ENCODE results near the gene TBC1D22B.

The TBC1D22B gene

DNA sequence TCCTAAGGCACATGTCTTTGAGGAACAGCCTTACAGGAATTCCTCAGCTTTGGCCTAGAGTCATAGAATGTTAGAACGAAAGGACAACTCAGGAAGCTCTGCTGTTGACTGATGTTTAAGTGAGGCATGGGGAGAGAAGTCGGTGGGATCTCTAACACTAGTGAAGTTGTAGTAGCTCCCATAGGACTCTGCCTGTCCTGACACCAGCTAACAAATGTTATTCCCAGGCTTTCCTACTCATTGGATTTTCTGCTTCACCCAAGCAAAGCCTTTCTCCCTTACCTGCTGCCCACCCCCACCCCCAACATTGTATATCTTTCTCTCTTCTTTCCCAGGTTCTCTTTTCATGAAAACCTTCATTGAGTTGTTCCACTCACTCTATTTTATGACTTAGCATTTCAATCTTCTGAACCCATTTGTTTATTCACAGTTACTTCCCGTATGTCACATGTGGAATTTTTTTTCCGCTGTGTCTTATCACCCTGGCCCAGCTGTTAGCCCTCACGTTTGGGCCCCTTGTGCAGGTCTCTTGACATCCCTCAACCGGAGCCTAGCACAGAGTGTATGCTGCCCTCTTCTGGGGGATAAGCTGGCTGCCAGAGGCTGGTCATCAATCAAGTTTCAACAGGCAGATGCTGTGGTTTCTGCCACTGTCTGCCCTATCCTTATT is 57.0 kb downstream of the TBC1D22B start:
- Histone ChIP-seq H4K20me1 (ENCODE audit: insufficient read depth, low read length, poor library complexity, severe bottlenecking) (no peaks in the 10 kb centered on the region), H3K9ac (ENCODE audit: low read depth, low read length, poor library complexity, severe bottlenecking) (no peak overlapping the region), H2AFZ (ENCODE audit: low read length) (no peak overlapping the region), H3K36me3 (ENCODE audit: insufficient read depth, low read length) (peaks cover 69% of the 10 kb centered on the region; the same call in 1 of the 2 replicates), H3K9me3 (ENCODE audit: insufficient read depth, low read depth, low read length) (no peaks in the 10 kb centered on the region), H3K4me1 (ENCODE audit: insufficient read depth, low read length, poor library complexity, severe bottlenecking) (peaks cover 5% of the 10 kb centered on the region), H3F3A (ENCODE audit: low read depth) (no peaks in the 10 kb centered on the region), H3K79me2 (ENCODE audit: insufficient read depth, low read length) (no peaks in the 10 kb centered on the region), H3K27me3 (ENCODE audit: insufficient read depth, low read length, poor library complexity, severe bottlenecking) (no peaks in the 10 kb centered on the region), H3K9me2 (replicated peaks; ENCODE audit: low read depth, low read length) (no peaks in the 10 kb centered on the region), H3K4me3 (ENCODE audit: low read length, poor library complexity, severe bottlenecking) (no peak overlapping the region), H3K4me2 (ENCODE audit: low read depth, low read length, poor library complexity, severe bottlenecking) (no peak overlapping the region)
- TF ChIP-seq CTCF (conservative IDR thresholded peaks at IDR 0.05; ENCODE audit: low read length), result peak; percentile 85
- no peak for TF ChIP-seq EZH2phosphoT487 (IDR thresholded peaks at IDR 0.05; ENCODE audit: borderline replicate concordance)

GRCh38 chr6:37315157-37315515 is 57.6 kb downstream of the TBC1D22B start:
- Histone ChIP-seq H3K4me2 (ENCODE audit: low read depth, low read length, poor library complexity, severe bottlenecking) (no peak overlapping the region), H2AFZ (ENCODE audit: low read length) (no peak overlapping the region), H3F3A (ENCODE audit: low read depth) (no peaks in the 10 kb centered on the region), H3K79me2 (ENCODE audit: insufficient read depth, low read length) (no peaks in the 10 kb centered on the region), H3K9me3 (ENCODE audit: insufficient read depth, low read depth, low read length) (no peaks in the 10 kb centered on the region), H3K27me3 (ENCODE audit: insufficient read depth, low read length, poor library complexity, severe bottlenecking) (no peaks in the 10 kb centered on the region), H3K9ac (ENCODE audit: low read depth, low read length, poor library complexity, severe bottlenecking) (no peak overlapping the region), H3K4me1 (ENCODE audit: insufficient read depth, low read length, poor library complexity, severe bottlenecking) (peaks cover 5% of the 10 kb centered on the region), H3K36me3 (ENCODE audit: insufficient read depth, low read length) (peaks cover 74% of the 10 kb centered on the region; the same call in 1 of the 2 replicates), H3K9me2 (replicated peaks; ENCODE audit: low read depth, low read length) (no peaks in the 10 kb centered on the region), H3K4me3 (ENCODE audit: low read length, poor library complexity, severe bottlenecking) (no peak overlapping the region), H4K20me1 (ENCODE audit: insufficient read depth, low read length, poor library complexity, severe bottlenecking) (no peaks in the 10 kb centered on the region)
- no peak for TF ChIP-seq CTCF (conservative IDR thresholded peaks at IDR 0.05; ENCODE audit: low read length)
- no peak for TF ChIP-seq EZH2phosphoT487 (IDR thresholded peaks at IDR 0.05; ENCODE audit: borderline replicate concordance)

- no peak for TF ChIP-seq CTCF (conservative IDR thresholded peaks at IDR 0.05; ENCODE audit: low read length)
- no peak for TF ChIP-seq EZH2phosphoT487 (IDR thresholded peaks at IDR 0.05; ENCODE audit: borderline replicate concordance)
- peaks cover 81% of the 10 kb centered on the region; the same call in 1 of the 2 replicates for H3K36me3 ChIP-seq (ENCODE audit: insufficient read depth, low read length)
- H3K4me2 ChIP-seq (ENCODE audit: low read depth, low read length, poor library complexity, severe bottlenecking), result no peak overlapping the region
Observed at GRCh38 chr6:37316071-37316470, 58.5 kb downstream of the TBC1D22B start.

More at GRCh38 chr6:37316071-37316470, 58.5 kb downstream of the TBC1D22B start:
- Histone ChIP-seq H2AFZ (ENCODE audit: low read length) (no peak overlapping the region), H3K4me1 (ENCODE audit: insufficient read depth, low read length, poor library complexity, severe bottlenecking) (peaks cover 5% of the 10 kb centered on the region), H3K79me2 (ENCODE audit: insufficient read depth, low read length) (no peaks in the 10 kb centered on the region), H3K4me3 (ENCODE audit: low read length, poor library complexity, severe bottlenecking) (no peak overlapping the region), H3F3A (ENCODE audit: low read depth) (no peaks in the 10 kb centered on the region), H4K20me1 (ENCODE audit: insufficient read depth, low read length, poor library complexity, severe bottlenecking) (no peaks in the 10 kb centered on the region), H3K27me3 (ENCODE audit: insufficient read depth, low read length, poor library complexity, severe bottlenecking) (no peaks in the 10 kb centered on the region), H3K9me2 (replicated peaks; ENCODE audit: low read depth, low read length) (no peaks in the 10 kb centered on the region), H3K9me3 (ENCODE audit: insufficient read depth, low read depth, low read length) (no peaks in the 10 kb centered on the region), H3K9ac (ENCODE audit: low read depth, low read length, poor library complexity, severe bottlenecking) (no peak overlapping the region)

All from Loucy (cell line).